GM10847 (cell line): ENCODE measurements around the gene LRIG1.

Source experiments
- POLR2A ChIP-seq: IDR thresholded peaks from 2 replicates; pipeline ENCODE4 v1.6.1; 2011; ENCODE audit not compliant: insufficient read length; ENCODE audit errors: extremely low read depth

Gene LRIG1

DNA sequence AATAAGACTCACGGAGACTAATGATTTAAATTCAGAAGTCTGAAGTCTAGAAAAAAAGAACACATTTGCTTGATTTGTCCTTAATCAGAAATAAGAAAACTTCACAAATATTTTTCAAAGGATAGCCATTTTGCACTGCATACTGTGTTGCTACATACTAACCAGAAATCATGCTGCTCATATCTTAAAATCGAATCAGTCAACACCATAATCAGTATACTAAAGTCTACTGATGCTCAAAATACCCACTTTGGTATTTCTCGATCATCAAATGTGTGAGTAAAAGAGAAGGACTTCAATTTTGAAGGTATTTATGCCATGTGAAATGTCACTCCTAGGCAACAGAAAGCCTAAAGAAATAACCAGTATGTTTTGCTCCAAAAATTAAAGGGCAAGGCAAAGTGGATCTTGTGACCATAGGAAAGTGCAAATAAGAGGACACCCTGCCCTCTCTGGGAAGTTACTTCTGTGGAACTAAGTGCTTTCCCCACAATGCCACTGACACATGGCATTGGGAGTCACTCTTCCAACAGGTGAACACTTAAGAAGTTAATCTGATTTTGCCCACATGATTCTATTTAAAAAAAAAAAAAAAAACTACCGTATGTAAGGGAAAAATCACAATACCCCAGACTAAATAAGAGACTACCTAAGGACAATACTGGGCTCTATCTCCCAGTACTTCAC is 2.7 kb downstream of the LRIG1 start:
- no peak for TF ChIP-seq POLR2A

DNA sequence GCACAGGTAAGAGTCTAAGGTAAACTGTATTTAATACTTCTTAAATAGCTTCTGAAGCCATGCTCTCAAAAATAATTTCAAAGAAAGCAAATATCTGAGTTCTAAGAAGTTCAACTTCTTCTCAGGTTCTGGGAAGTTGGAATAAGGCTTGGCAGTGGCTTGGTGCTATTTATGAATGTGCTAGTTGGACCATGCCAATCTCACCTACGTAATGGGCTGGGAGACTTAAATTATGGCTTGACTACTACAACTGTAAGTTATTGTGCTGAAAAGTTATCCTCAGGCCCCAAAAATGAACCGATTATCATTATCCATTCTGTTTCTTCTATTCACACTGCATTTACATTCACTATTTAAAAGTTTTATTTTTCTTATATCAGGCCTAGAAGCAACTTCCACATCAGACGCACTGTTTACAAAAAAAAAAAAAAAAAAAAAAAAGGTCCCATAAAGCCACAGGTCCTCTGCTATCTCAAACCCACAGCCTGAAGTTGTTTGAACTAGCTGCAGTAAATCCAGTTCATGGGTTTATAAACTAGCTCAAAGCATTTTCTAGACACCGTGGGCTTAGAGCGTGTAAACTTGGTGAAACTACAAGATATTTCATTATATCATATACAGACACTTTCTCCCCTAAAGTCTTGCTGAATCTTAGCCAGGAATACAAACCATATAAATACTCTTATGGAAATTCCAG is 3.4 kb downstream of the LRIG1 start:
- no peak for TF ChIP-seq POLR2A

DNA sequence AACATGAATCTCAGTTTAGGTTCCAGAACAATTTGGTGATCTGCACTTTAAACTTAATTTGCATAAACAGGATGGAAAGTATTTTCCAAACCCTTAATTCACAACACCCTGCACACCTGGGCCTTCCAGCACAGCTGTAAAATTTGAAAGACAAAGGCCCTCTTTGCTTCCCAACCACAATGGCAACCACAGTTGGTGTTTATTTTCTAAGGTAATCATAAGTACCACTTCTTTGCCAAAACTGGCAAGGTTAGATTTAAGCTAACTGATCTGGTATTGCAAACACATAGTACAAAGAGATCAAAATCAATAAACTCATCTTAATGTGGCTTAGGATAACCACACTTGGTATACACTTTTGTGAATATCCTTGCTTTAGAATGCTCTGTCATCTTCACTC is 4.1 kb downstream of the LRIG1 start:
- no peak for TF ChIP-seq POLR2A

DNA sequence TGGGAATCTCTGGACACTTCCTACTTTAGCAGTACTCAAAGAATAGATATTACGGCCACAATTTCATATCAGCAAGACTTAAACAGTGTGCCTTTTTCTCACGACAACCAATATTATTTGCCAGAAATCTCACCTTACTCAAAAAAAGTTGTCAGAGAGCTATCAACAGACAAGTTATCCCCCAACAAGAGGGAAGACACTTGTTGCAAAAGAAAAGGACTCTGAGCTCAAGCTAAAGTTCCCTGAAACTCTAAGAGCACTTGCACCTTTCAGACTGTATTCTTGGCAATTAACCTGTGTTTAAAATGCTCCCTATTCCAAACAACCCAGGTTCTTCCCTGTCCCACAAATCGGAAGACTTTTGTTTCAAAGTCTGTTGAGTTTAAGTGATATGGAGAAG is 4.5 kb downstream of the LRIG1 start:
- TF ChIP-seq POLR2A: no peak

DNA sequence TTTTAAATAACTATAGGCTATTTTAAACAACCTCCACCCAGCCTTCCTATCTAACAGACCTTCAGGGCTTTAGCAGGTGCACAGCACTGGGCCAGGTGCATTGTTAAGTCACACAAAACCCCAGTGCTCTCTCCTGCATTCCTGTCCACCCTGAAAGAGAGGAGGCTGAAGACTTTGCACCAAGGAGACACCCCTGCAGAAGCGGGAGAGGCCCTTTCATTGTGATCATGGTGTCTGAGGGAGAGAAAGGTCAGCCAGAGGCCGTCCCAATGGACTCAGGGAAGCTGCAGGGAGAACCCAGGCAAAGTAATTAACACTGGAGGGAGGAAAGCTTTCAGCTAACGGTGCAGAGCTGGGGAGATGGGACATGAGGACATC is 5.2 kb downstream of the LRIG1 start:
- no peak for TF ChIP-seq POLR2A

DNA sequence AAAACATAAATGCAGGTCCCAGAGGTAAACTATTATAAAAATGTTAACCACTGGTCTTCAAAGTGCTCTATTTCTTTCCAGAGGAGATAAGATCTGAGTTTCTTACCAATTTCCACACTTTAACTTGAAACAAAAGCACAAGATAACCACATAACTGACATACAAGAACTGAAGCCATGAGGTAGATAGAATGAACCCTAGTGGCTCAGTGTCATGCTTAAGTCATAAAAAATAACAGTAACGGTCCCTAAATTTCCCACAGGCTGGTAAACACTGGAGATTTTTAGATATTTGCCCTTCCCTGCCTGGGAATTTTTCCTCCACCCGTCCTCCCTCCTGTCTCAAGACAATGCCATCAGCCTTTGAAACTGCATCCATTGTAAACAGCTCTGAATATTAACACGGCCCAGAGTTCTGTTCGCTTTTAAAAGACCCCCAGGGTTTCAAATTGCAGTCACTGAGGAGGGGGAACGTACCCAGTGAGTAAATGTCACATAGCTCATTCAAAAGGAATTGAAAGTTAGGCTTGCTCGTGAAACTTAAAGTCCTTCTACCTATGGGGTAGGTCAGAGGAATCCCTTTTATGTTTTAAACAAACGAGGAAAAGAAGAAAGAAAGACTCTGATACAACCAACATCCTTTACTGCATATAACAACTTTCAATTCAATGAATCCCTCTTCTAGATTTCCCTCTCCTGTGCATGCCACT is 5.7 kb downstream of the LRIG1 start:
- no peak for TF ChIP-seq POLR2A

DNA sequence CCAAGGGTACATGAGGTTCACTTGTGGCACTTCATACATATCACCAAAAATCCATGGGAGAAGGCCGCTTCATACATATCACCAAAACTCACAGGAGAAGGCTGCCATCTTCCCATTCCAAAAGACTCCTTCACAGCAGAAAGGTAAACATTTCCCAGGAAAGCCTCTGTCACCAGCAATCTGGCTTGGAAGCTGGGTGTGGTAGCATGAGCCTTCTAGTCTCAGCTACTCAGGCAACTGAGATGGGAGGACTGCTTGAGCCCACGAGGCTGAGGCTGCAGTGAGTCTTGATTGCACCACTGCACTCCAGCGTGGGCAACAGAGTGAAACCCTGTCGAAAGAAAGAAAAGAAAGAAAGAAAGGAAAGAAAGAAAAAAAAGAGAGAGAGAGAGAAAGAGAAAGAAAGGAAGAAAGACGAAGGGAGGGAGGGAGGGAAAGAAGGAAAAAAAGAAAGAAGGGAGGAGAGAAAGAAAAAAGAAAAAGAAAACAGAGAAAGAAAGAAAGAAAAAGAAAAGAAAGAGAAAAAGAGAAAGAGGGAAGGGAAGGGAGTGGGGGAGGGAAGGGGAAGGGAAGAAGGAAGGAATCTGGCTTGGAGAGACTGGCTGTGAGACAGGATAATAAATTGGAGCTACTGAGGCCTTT is 7.2 kb downstream of the LRIG1 start:
- no peak for TF ChIP-seq POLR2A

DNA sequence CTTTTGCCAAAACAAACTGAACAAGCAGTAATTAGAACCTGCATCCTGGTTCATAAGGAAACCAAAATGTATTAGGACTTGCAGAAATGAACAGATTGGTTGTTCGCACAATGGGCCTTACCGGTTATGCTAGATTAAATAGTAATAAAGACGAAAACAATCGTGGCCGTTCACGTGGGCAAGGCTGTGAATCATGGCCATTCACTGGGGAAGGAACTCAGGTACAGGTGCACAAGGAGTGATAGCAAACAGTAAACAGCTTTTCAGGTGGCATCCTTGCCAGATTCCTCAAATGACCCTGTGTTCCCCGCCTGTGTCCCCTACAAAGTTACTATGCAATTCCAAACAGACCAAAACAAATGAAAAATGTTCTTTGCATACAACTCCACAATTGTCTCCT is 8.2 kb downstream of the LRIG1 start:
- TF ChIP-seq POLR2A: no peak

DNA sequence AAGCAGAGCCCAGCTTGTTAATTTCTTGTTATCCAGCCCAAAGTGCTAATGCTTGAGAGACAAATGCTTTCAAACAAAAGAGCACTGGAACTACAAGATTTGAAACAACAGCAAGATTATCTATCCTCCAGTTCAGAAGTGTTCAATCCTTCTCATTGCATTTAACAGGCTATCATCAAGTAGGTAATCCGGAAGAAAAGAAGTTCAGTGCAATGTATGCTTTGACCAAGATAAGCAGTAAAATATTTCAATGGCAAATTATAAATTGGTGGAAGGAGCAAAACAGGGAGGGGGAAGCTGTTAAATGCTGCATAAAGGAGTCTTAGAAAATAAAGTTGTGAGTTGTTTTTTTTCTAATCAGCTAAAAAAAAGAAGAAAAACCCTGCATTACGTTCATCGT is 8.8 kb downstream of the LRIG1 start:
- no peak for TF ChIP-seq POLR2A

DNA sequence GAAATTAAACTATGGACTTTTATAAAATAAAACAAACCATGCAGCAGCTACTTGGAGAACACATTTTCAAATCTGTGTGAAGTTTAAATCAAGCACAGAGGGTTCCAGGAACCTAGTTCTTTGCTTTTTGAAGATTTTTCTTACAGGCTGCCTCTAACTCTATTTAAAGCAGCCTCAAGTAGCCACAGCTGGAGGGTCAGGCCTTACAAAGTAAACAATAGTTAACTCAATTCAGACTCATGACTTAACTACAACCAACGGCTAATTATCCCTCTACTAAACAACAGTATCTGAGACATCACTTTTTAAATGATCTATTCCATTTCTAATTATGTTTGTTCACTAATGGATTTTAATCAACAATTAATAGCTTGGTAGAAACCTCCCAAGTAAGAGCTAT is 9.8 kb downstream of the LRIG1 start:
- no peak for TF ChIP-seq POLR2A

DNA sequence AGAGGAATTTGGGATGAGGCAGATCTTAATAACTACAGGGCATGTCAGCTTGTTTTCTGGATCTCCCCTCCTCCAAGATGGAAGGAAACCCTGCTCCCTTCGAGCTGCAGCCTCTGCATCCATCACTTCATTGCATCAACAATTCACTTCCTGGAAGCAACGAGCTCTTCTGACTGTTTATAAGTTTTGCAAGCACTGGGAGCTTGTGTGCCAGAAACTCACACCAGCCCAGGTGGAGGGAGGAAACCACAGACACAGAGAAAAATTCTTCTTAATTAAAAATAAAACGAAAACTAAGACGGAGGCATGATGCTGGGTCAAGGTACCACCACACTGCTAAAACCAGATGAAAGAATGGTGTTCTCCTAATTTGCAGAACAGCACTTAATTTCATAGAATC is 10.6 kb downstream of the LRIG1 start:
- no peak for TF ChIP-seq POLR2A

DNA sequence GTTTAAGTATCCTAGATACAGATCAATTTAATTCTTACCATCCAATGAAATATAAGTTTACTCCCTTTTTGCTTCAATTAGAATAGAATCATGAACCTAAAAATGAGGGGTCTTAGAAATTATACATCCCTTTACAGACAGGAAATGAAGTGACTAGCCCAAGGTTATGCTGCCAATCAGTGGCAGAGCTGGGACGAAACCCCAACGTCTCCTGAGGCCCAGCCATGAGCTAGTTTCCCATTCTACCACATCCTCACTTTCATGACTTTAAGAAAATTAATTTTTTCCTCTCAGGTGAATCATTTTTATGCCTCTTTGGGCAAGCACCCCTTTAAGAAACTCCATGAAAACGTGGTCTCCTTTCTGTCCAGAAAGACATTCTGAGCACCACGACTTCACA is 11.2 kb downstream of the LRIG1 start:
- no peak for TF ChIP-seq POLR2A

DNA sequence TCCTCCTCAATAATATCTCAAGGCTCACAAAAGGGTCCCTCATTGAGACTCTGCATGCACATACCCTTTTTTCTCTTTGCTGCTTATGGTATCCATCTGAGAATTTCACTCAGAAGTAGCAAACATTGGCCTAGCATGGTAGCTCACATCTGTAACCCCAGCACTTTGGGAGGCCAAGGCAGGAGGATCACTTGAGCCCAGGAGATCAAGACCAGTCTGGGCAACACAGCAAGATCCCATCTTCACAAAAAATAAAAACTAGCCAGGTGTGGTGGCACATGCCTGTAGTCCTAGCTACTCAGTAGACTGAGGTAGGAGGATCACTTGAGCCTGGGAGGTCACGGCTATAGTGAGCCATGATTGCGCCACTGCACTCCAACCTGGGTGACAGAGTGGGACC is 11.7 kb downstream of the LRIG1 start:
- TF ChIP-seq POLR2A: no peak

DNA sequence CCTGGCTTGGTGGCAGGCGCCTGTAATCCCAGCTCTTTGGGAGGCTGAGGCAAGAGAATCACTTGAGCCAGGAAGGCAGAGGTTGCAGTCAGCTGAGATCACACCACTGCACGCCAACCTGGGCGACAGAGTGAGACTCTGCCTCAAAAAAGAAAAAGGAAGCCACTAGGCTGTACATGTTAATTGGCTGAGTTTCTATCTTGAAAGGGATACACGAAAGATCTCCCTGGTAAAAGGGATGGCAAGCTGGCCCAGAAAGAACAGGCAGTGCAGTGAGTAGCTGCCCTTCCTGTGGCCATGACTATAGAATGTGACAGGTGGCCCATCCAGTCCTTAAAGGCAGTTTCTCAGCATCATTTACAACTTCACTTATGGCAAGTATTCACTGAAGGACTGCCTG is 12.3 kb downstream of the LRIG1 start:
- no peak for TF ChIP-seq POLR2A

DNA sequence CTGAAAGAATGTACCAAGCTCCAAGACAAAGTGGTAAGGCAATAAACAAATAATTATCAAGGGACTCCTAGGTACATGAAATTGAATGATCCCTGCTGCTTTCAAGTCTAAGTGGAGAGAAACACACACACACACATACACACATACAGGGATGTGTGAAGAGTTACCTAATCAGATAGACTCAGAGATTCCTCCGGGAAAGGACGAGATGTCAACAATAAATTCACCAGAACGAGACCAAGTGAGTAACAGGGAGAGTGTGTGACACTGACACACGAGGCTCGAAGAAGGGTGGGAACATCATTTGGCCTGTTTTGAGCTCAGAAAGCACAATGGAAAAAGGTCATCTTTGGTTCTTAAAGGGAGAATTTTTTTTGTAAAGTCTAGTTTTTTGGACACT is 13.4 kb downstream of the LRIG1 start:
- TF ChIP-seq POLR2A: no peak

DNA sequence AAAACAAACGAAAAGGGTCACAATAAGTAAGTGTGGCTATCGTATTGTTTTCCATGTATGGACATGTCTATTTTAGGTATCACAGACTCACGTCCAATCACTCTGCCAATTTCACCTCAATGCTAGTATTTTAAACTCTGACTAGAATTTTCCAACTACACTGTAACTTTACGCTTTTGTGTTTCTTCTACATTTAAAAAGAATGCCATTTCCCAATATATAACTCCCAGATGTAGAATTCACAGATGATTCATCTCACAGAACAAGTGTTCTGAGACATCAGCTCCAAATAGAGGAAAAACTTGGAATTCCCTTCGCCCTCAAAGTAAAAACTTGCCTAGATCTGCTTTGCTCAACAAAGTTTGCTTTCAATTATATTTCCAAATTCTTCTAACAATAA is 14.2 kb downstream of the LRIG1 start:
- TF ChIP-seq POLR2A: no peak
